M059J (cell line): ENCODE data around the gene KCNT1. TPM values are rescaled to one million over a fixed set of nuclear protein-coding genes. Genes with fewer than 3 reads are reported as not detected.

Experiments
- DNase-seq: peaks from one replicate; pipeline ENCODE4 v3.0.0-alpha.2; 2012; ENCODE audit warnings: low read depth
- total RNA-seq: library from RNA; depleted of rRNA; stranded (reverse); fragments of >200 nt; shearing (Covaris generic); gene quantifications from 2 replicates; pipeline ENCODE4 v1.2.3, GENCODE V29; 2014

KCNT1 gene
- total RNA-seq, 1 experiment from 2014 or later: not detected

- DNase-seq: no peak
These were observed 43.8 kb downstream of the KCNT1 start for GRCh38 chr9:135745686-135746324.

DNA sequence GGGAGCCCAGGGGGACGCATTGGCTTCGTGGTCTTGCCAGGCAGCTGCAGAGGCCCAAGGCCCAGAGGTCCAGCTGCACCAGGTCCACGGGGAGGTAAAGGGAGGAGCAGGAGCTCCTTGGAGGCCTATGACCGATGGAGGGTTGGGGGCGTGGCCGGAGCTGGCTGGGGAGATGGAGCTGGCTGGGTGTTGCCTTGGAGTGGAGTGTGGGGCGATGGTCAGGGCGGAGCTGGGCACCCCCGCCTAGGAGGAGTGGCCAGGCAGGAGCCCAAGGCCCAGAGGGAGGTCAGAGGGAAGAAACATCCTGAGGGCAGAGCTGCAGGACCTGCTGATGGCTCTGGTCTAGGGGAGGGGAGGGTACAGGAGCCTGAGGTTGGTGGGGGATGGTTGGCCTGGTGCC lies 44.6 kb downstream of the KCNT1 start:
- no peak for DNase-seq

DNA sequence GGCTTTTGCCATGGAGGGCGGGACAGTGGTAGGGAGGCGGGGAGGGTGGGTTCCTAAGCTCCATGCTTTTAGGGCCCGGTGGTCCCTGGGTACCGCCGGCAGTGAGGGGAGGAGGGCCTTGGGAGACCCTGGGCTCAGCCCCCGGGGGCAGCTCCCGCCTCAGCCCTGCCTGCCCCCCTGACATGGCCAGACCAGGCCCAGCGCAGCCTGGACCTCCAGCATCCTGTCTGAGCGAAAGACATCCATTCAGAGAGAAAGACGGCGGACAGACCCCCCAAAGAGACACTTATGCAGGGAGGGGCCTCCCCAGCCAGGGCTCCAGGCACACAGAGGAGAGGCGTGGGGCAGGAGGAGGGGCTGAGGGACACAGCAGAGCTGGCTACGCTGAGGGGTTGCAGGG lies 45.3 kb downstream of the KCNT1 start:
- no peak for DNase-seq

DNA sequence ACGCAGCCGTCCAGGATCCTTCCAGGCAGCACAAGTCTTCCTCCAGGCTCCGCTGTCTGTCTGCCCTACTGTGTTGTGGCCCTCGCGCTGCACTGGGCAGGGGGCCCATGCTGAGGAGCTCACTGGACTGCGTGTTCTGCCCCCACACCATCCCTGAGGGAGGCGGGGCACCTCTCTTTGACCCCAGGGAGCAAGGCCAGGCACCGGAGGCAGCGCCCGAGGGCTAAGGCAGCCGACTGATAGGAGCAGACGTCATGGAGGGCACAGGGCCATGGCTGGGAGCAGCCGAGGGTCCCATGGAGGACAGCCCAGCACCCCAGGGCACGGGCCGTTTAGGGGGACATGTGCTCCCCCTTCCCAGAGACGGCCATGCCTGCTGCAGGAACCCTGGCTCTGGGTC lies 46.7 kb downstream of the KCNT1 start:
- DNase-seq: no peak

DNA sequence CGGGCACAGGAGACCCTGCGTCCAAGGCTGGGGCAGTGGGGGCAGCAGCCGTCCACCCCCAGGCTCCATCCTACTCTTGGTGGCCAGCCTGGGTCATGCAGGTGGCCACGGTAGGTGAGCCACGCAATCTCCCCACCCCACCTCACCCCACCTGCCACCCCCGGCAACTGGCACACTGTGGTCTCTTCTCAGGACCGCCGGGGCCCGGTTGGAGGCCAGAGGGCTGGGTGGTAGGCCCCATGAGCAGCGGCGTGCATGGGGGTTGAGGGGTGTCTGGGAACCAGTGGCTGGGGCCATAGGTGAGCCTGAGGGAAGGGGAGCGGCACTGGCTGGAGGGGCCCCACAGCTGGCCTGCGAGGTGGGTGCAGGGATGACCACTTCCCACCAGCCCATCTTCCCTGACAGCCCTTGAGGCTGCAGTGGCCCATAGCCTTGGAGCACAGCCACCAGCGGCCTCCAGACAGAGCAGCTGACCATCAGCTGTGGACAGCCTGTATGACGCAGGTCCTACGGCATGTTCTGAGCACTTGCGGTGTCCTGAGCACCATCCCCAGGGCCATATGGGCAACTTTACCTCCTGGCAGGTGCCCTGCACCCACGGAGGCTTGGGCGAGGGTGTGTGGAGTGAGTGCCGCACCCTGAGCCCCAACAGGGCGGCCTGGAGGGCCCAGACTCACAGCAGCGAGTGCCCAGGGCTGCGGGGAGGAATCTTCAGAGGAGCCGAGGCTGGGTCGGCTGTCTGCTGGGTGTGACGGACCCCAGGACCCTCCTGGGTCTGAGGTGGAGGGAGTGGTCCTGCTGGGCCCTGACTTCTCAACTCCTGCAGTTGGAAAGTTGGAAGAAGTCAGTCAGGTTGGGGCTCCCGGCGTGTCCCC lies 47.4 kb downstream of the KCNT1 start:
- no peak for DNase-seq

GRCh38 chr9:135750786-135751185 lies 48.8 kb downstream of the KCNT1 start:
- DNase-seq: no peak

- no peak for DNase-seq
These were observed 49.5 kb downstream of the KCNT1 start for GRCh38 chr9:135751501-135751900.

- no peak for DNase-seq
These were observed 50.6 kb downstream of the KCNT1 start for GRCh38 chr9:135752281-135753204.

DNA sequence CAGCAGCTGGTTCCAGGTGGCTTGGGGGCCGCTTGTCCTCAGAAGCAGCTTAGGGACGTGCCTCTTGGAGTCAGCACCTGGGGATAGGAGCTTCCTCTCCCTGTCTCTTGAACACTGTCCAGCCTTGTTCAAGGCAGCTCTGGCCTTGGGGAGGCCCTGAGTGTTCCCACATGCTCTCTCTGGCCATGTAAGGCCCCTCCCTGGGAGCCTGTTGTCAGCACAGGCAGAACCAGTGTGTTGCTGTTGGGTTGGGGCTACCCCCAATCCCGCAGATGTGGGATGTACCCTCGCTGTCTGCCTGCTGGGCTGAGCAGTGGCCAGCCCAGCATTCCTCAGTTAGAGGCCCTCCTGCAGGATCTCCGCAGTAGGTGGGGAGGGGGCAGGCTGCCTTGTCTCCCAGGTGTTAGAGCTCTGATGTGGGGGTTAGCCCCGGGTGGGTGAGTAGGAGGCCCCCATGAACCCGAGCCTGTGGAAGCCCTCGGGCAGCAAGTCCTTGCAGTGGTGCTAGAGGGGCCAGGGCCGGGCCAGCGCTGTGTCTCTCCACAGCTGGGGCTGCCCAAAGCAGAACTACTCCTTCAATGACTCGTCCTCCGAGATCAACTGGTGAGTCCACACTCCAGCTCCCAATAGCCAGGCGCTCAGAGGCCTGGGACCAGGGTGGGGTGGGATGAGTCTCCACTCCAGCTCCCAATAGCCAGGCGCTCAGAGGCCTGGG lies 51.6 kb downstream of the KCNT1 start:
- no peak for DNase-seq

DNA sequence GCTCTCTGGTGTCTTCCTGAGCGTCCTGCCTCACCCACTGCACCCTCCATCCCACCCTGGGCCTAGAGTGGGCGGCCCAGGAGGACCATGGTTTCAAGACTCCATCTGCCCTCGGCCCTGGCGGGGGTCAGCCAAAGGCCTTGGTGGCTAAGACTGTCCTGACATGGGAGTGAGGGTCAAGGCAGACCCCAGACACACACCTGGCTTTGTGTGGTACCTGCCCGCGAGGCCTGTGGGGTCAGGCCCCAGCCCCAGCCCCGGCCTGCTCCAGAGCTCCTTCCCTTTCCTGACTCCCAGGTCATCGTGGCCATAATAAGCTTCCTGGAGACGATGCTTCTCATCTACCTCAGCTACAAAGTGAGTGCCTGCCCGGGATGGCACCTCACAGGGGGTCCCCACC lies 54.6 kb downstream of the KCNT1 start:
- no peak for DNase-seq

DNA sequence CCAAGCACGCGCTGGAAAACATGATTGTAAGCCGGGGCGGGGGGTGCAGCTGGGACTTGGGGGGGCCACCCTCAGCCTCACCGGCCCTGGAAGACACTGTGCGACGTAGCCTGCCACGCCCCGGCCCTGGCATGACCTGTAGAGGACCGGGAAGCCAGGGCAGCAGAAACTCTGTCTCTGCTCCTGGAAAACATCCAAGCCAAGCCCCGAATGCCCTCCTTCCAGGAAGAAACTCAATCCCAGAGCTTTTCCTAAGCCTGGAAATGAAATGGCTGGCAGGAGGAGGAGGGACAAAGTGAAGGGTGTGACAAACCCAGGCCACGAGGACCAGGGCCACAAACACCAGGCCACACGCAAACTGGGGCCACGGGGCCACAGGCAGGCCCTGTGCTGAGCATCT lies 55.4 kb downstream of the KCNT1 start:
- no peak for DNase-seq

GRCh38 chr9:135758056-135758455 lies 56.1 kb downstream of the KCNT1 start:
- DNase-seq: no peak

DNA sequence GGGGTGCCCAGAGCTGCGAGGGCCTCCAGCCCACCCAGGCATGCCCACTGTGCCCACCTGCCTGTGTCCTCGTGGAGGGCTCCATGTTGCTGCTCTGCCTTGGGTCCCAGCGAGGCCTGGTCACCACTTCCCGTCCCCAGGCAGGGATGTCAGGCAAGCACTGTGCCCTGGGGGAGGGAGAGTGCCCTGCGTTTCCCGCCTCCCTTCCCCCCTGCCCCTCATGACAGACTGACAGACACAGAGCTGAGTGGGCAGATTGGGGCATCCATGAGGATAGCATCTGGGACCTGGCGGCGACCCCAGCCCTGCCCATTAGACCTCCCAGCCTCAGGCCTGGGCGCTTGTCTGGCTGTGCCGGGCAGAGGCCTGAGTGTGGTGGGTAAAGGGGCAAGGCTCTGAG lies 56.9 kb downstream of the KCNT1 start:
- DNase-seq: no peak

- DNase-seq: no peak
These were observed 57.8 kb downstream of the KCNT1 start for GRCh38 chr9:135759676-135760300.

- DNase-seq: no peak
These were observed 58.5 kb downstream of the KCNT1 start for GRCh38 chr9:135760465-135760864.

DNA sequence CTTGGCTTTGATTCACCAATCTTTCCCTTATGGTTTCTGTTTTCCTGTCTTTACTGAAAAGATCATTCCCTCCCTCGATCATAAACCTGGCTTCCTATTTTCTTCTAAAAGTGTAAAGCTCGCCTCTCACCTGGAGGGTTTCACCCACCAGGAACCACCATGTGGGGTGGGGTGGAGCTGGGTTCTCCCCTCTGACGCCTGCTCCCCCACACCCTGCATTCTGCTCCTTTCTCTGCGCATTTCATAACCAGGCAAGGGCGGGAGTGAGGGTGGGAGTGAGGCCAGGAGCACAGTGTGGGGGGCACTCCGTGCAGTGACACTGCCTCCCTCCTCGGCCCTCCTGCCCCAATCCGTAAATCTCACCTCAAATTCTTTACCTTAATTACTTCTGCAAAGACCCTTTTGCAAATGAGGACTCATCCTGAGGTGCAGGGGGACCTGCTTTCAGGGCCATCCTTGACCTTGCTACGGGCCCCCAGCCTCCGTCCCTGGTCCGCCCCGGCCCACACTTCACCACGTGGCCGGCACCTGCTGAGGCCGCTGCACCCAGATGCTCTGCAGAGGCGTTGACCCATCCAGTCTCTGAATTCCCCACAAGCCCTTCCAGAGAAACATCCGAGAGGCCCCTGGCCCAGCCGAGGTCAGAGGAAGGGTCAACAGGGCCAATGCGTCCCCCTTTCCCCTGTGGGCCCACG lies 59.3 kb downstream of the KCNT1 start:
- no peak for DNase-seq

GRCh38 chr9:135761845-135762168 lies 59.8 kb downstream of the KCNT1 start:
- DNase-seq: no peak

- DNase-seq: no peak
These were observed 60.9 kb downstream of the KCNT1 start for GRCh38 chr9:135762921-135763320.

GRCh38 chr9:135763716-135764446 lies 61.9 kb downstream of the KCNT1 start:
- no peak for DNase-seq

DNA sequence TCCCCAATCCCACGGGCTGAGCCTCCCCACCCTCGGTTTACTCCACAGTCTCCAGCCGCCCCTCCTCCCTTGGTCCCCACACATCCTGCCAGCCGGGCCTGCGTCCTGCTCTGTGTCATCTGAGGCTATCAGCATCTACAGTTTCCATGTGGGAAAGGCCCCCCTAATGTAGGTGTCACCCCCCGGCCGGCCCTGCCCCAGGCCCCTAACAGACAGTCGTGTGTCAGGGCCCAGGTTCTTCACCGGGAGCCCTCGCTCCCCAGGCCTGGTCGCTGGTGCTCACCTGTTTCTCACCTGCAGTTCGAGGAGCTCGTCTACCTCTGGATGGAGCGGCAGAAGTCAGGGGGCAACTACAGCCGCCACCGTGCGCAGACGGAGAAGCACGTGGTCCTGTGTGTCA lies 62.7 kb downstream of the KCNT1 start:
- DNase-seq: no peak
